Large intestine (tissue), 3 donors: ENCODE data around the gene PGGT1B. TPM values are rescaled to one million over a fixed set of nuclear protein-coding genes. Genes with fewer than 3 reads are reported as not detected.

Source experiments
- DNase-seq, 2 donors: peaks; one replicate each; pipeline versions ENCODE4 v3.0.0 to v3.0.0-alpha.2; 2013
- H3K27ac ChIP-seq: one replicate; pipeline ENCODE4 v1.5.1; 2013; ENCODE audit warnings: low read length
- H3K27me3 ChIP-seq: 2 replicates; pipeline ENCODE4 v1.6.1; 2013; ENCODE audit warnings: low read length; ENCODE audit not compliant: control insufficient read depth, insufficient read depth
- H3K36me3 ChIP-seq: 2 replicates; pipeline ENCODE4 v1.6.1; 2013; ENCODE audit warnings: low read length; ENCODE audit not compliant: control insufficient read depth, insufficient read depth
- H3K4me1 ChIP-seq: one replicate; pipeline ENCODE4 v1.6.1; 2013; ENCODE audit warnings: low read length; ENCODE audit not compliant: control insufficient read depth, insufficient read depth
- H3K4me3 ChIP-seq: one replicate; pipeline ENCODE4 v1.5.1; 2013; ENCODE audit warnings: low read length
- H3K9me3 ChIP-seq: one replicate; pipeline ENCODE4 v1.6.1; 2013; ENCODE audit warnings: mild to moderate bottlenecking, low read depth, low read length, moderate library complexity; ENCODE audit not compliant: control insufficient read depth
- WGBS: methylation state at CpG from one replicate; pipeline ENCODE4 v1.1.5; 2013; ENCODE audit warnings: low lambda C conversion rate; ENCODE audit not compliant: insufficient coverage; 5-methylcytosine and 5-hydroxymethylcytosine counted together
- polyA plus RNA-seq: library from polyadenylated mRNA; unstranded; fragments of 120-200 nt; gene quantifications from one replicate; pipeline ENCODE4 v1.2.1, GENCODE V29; 2013

The PGGT1B gene
- polyA plus RNA-seq, 1 donor = 20.5 TPM

DNA sequence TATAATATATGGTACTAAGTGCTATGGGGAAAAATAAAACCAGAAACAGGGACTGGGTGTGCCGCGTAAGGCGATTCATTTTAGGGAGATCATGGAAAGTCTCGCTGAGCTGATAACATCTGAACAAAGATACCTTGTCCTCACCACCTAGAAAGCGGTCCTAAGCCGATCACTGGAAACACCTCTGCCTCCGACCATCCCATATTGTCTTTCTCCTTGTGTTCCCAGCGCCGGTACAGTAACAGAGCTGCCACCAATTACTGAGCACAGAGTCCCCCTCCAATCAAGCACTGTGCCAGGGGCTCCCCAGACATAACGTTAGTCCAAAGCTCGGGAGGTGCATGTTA, 33.1 kb upstream of the PGGT1B start:
- H3K27me3 ChIP-seq = no peaks in the 10 kb centered on the region
- H3K9me3 ChIP-seq = no peaks in the 10 kb centered on the region
- DNase-seq = no peak
- WGBS = 0% methylated on average over 1 of the region's 11 CpGs
- no peaks in the 10 kb centered on the region for H3K4me1 ChIP-seq
- no peak overlapping the region for H3K27ac ChIP-seq
- H3K36me3 ChIP-seq = no peaks in the 10 kb centered on the region
- peak overlapping the region; percentile 46 for H3K4me3 ChIP-seq

DNA sequence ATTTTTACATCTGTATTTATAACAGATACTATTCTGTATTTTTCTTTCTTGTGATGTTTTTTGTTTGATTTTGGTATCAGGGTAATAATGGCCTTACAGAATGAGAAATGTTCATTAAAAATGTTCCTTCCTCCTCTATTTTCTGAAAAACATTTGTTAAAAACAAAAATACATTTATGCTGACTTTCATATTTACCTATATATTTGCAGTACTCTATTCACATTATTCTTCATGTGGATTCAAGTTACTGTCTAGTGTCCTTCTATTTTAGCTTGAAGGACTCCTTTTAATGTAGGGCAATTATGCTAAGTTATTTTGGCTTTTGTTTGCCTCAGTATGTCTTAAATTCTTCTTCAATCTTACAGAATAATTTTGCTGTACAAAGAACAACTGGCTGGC, 28.7 kb upstream of the PGGT1B start:
- Histone ChIP-seq H3K4me3 (no peak overlapping the region), H3K27me3 (no peaks in the 10 kb centered on the region), H3K4me1 (no peaks in the 10 kb centered on the region), H3K27ac (no peak overlapping the region), H3K9me3 (no peaks in the 10 kb centered on the region), H3K36me3 (no peaks in the 10 kb centered on the region)
- DNase-seq = no peak

DNA sequence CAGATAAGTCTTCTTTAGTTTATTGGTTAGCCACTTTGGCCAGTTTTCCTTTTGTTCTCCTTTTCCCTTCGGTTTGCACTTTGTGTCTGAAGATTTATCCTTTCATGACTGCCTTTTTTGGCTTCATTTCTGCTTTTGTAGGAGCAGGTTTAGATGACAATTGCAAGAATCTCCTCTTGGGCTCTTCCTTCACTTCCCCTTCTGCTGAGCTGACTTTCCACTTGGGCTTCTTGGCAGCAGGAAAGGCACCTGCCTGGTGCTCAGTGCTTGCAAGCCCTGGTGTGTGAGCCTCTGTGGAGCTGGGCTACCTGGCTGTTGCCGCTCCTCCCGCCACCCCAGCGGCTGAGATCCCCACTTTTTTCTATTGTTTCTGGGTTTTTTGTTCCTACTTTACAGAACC, 26.4 kb upstream of the PGGT1B start:
- 71% methylated on average over 1 of the region's 4 CpGs for WGBS
- Histone ChIP-seq H3K27me3 (no peaks in the 10 kb centered on the region), H3K4me3 (no peak overlapping the region), H3K27ac (no peak overlapping the region), H3K9me3 (no peaks in the 10 kb centered on the region), H3K36me3 (no peaks in the 10 kb centered on the region), H3K4me1 (no peaks in the 10 kb centered on the region)
- no peak for DNase-seq

DNA sequence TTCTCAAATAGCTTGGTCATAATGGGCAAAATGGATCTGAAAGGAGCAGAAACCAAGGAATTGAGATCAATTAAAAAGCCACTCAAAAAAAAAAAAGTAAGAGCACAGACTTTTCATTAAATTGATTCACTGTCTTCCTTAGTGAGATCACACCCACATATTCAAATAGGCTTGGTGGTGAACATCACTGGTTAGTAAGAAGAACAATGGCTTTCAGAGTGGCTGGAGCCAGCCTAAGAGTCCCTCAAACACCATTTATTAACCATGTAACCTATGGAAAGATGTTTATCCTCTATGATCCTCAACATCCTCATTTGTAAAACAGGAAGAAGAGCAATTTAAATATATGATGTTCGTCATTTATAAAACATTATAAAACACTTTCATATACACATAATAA, 21.3 kb upstream of the PGGT1B start:
- no peak overlapping the region for H3K4me3 ChIP-seq
- DNase-seq = no peak
- no peaks in the 10 kb centered on the region for H3K27me3 ChIP-seq
- no peaks in the 10 kb centered on the region for H3K4me1 ChIP-seq
- H3K9me3 ChIP-seq = no peaks in the 10 kb centered on the region
- H3K36me3 ChIP-seq = no peaks in the 10 kb centered on the region
- WGBS = 100% methylated on average over 1 of the region's 1 CpG
- H3K27ac ChIP-seq = no peak overlapping the region

DNA sequence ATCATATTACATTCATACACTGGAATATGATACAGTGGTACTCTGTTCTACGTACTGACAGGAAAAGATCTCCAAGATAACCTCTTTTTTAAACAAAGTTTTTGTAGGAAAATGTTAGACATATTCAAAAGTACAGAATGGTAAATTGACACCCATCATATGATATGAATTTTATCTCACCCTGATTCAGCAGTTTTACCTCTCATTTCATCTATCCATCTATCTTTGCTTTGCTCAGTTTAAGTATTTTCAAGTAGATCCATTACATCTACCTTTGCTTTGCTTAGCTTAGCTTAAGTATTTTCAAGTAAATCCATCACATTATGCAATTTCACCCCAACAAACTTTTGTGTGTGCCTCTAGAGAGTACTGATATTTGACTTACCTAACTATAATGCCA, 19.5 kb upstream of the PGGT1B start:
- 100% methylated on average over 1 of the region's 1 CpG for WGBS
- no peak overlapping the region for H3K4me3 ChIP-seq

DNA sequence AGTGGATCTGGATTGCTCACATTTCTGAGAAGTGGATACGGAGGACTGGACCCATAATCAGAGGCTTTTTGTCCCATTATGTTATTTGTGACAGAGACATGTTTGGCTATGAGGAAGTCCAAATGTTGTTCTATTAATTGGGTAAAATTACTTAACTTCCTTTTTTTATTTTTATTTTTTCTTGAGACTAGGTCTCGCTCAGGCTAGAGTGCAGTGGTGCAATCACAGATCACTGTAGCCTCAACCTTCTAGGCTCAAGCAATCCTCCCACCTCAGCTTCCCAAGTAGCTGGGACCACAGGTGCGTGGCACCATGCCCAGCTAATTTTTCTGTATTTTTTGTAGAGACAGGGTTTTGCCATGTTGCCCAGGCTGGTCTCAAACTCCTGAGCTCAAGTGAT, 11.9 kb upstream of the PGGT1B start:
- Histone ChIP-seq H3K9me3 (no peaks in the 10 kb centered on the region), H3K4me1 (no peaks in the 10 kb centered on the region), H3K27ac (no peak overlapping the region), H3K36me3 (peaks cover 4% of the 10 kb centered on the region), H3K4me3 (no peak overlapping the region), H3K27me3 (no peaks in the 10 kb centered on the region)
- no CpG with 5 or more reads among the region's 3 CpGs for WGBS
- no peak for DNase-seq

More for the DNA sequence above, 19.5 kb upstream of the PGGT1B start:
- DNase-seq = no peak
- no peak overlapping the region for H3K27ac ChIP-seq
- H3K4me1 ChIP-seq = no peaks in the 10 kb centered on the region
- no peaks in the 10 kb centered on the region for H3K27me3 ChIP-seq
- no peaks in the 10 kb centered on the region for H3K9me3 ChIP-seq
- no peaks in the 10 kb centered on the region for H3K36me3 ChIP-seq

DNA sequence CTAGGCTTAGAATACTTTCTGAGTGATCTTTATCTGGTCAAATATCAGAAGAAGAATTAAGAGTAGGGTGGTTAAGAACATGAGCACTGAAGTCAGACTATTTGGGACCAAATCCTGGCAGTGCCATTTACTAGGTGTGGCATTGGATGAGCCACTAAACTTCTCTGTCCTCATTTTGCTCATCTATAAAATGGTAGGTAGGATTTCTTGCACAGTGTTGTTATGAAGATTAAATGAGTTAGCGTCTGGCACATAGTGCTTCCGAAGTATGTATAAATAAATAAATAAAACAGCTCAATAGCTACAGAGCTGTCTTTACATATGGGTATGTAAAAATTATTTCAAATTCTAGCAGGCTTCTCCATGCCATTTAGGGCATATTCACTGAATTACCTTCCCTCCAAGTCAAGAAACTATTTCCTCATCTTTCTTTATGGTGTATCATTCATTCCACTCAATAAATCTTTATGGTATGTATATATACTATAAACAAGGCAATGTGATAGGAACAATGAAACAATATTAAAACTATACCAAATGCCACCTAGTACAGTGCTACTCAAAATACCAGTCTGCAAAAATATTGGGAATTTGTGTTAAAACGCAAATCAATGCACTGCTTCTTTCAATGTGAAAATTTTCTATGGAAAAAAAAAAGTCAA, 9.8 kb upstream of the PGGT1B start:
- Histone ChIP-seq H3K27me3 (no peaks in the 10 kb centered on the region), H3K36me3 (peaks cover 4% of the 10 kb centered on the region), H3K4me1 (no peaks in the 10 kb centered on the region), H3K27ac (no peak overlapping the region), H3K4me3 (no peak overlapping the region), H3K9me3 (no peaks in the 10 kb centered on the region)
- DNase-seq = no peak
- 88% methylated on average over 2 of the region's 3 CpGs for WGBS

DNA sequence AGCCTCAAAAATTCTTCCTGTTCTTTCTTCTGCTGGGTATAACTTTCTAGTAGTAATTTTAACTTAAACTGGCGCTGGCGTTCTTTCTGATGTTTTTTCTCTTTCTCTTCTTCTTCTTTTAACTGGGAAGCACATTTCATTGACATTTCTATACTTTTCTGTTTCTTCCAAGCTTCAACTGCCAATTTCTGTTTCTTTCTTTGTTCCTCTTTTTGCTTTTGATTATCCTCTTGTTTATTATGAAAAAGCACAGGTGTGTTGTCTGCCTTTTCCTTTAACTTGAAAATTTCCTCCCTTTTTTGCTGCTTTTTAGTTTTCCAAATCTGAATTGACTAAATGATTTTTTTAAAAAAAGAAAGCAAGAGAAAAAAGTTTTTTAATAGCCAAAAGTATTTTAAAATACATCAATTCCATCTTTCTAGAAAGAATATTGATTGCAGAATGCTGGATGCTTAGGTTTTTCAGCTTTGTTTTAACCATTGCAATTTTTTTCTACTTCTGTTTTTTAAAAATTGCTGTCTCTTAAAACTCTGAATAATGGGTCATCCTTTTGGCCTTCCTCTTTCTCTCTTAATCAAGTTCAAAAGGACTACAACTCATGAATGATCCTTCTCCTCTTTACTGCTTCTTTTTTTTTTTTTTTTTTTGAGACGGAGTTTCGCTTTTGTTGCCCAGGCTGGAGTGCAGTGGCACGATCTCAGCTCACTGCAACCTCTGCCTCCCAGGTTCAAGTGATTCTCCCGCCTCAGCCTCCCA, 8.8 kb upstream of the PGGT1B start:
- peaks cover 4% of the 10 kb centered on the region for H3K36me3 ChIP-seq
- H3K27me3 ChIP-seq = no peaks in the 10 kb centered on the region
- no peak for DNase-seq
- no peak overlapping the region for H3K27ac ChIP-seq
- no peaks in the 10 kb centered on the region for H3K4me1 ChIP-seq
- 88% methylated on average over 2 of the region's 6 CpGs for WGBS
- no peaks in the 10 kb centered on the region for H3K9me3 ChIP-seq
- no peak overlapping the region for H3K4me3 ChIP-seq

DNA sequence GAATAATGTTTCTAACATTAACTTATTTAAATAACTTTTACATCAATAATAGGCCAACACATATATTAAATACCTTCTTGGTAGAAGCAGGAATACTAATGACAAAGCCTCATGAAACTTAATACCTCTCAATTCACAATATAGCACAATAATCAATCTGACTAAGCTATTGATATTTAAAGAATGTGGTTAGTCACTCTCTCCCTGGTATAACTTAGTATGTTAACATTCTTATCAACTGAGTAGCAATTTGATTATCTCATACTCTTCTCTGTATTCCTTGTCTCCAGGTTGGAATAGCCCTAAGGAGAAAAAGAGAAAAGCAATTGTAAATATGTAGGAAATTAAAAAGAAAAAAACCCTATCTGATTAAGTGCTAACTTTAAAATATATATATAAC, 4.9 kb upstream of the PGGT1B start:
- Histone ChIP-seq H3K27ac (no peak overlapping the region), H3K4me1 (no peaks in the 10 kb centered on the region), H3K9me3 (peaks cover 3% of the 10 kb centered on the region), H3K36me3 (peaks cover 4% of the 10 kb centered on the region), H3K27me3 (no peaks in the 10 kb centered on the region), H3K4me3 (no peak overlapping the region)
- no peak for DNase-seq

DNA sequence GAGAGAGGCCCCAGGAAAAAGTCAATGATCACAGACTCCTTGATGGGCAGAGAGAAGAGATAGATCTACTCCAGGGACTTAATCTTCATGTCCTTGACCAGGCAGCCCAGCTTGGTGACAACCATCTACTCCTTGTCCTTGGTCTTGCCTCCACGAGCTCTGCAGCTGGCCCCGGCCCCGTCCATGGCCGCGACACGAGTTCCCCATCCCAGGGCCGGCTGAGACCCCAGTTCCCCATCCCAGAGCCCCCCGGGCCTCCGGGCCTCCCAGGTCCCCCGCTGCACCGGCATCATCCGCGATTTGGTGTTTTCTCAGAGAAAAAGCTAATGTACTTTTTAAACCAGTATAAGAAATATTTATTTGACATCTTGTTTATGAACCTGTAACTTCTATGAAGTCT, 2.5 kb upstream of the PGGT1B start:
- Histone ChIP-seq H3K27me3 (no peaks in the 10 kb centered on the region), H3K9me3 (peaks cover 3% of the 10 kb centered on the region), H3K36me3 (no peaks in the 10 kb centered on the region), H3K27ac (no peak overlapping the region), H3K4me1 (peaks cover 8% of the 10 kb centered on the region), H3K4me3 (no peak overlapping the region)
- DNase-seq = no peak
- WGBS = no CpG with 5 or more reads among the region's 13 CpGs

DNA sequence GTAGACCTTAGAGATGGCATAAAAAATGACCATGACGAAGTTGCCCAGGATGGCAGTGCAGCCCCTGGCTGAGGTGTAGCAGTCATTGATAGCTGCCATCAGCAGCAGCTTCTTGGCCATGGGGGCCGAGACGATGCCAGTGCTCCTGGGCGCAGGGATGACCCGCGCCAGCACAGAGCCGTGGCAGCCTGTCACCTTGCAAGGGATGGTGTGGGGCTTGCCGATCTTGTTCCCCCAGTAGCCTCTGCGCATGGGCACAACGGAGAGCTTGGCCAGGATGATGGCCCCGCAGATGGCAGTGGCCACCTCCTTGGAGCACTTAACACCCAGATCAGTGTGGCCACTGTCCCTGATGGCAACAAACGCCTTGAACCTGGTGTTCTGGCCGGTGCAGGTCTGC, 2.1 kb upstream of the PGGT1B start:
- peaks cover 8% of the 10 kb centered on the region for H3K4me1 ChIP-seq
- no peaks in the 10 kb centered on the region for H3K27me3 ChIP-seq
- no peak for DNase-seq
- no peaks in the 10 kb centered on the region for H3K36me3 ChIP-seq
- H3K4me3 ChIP-seq = no peak overlapping the region
- no CpG with 5 or more reads among the region's 13 CpGs for WGBS
- peaks cover 3% of the 10 kb centered on the region for H3K9me3 ChIP-seq
- no peak overlapping the region for H3K27ac ChIP-seq
